HL-60/S4 treated with phorbol 12-myristate 13-acetate at 8.2 ng/mL for 4 days and 3 days (cell line): ENCODE data around the gene ATXN7L3.

Experiments used
- in situ Hi-C: fragments of 300-500 bp; cut with MboI; formaldehyde crosslinking; loops from 2 replicates; pipeline ENCODE4 v1.15.0; 2022; ENCODE audit warnings: low sequenced_read_pairs

ATXN7L3 gene

DNA sequence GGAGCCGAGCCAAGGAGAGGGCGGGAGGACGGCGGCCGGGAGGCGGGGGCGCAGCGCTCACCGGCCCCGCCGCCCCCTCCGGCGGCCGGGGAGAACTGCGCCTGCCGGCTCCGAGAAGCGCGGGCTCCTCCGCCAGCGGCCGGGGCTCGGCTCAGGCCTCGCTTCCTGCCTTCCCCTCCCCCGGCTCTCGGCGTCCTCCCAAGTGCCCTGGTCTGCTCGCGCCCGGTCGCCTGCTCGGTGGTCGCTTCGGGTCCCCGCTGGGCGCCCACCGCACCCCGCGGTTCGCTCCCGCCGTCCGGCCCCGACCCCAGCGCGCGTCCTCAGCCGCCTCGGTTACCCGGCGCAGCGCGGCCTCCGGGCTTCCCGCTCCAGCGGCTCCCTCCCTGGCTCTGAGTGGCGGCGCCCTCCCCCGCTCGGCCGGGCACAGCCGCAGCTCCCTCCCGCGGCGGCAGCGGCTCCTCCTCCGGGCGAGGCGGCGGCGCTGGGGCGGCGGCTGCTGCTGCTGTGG, 19.5 kb upstream of the ATXN7L3 start:
- in situ Hi-C loops = loop anchor here (25.0 kb wide), 1 partner anchor 293 kb away; the partner anchor contains the start of gene GPATCH8

DNA sequence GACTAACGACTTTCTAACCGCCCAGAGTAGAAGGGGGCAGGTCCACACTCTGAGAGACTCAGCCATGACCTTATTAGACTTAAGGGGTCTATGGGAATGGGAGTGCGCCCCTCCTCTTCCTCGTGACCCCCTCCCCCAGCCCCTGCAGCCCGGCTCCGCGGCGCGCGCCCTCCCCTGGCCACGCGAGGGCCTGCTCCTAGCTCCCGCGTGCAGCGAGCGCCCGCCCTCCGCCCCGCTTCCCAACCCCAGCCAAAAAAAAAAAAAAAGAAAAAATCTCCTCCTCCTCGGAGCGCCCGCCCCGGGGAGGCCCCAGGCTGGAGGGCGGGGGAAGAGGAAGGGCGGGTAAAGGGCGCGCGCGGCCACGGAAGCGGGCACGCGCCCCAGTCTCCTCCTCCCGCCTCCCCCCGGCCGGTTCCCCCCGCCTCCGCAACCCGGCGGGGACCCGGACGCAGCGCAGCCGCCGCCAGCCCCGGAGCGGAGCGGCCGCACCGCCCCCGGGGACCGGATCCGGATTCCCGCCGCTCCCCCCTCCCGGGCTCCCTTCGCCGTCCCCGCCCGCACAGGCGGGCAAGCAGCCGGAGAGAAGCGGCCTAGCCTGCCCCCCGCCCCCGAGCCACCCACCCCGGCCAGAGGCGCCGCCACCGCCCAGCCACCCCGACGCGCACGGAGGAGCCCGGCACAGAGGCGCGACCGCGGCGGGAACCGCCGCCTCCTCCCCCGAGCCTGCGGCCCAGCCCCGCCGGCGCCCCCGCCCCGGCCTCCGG, 18.8 kb upstream of the ATXN7L3 start:
- in situ Hi-C loops = loop anchor here (25.0 kb wide), 1 partner anchor 294 kb away; the partner anchor contains the start of gene GPATCH8

DNA sequence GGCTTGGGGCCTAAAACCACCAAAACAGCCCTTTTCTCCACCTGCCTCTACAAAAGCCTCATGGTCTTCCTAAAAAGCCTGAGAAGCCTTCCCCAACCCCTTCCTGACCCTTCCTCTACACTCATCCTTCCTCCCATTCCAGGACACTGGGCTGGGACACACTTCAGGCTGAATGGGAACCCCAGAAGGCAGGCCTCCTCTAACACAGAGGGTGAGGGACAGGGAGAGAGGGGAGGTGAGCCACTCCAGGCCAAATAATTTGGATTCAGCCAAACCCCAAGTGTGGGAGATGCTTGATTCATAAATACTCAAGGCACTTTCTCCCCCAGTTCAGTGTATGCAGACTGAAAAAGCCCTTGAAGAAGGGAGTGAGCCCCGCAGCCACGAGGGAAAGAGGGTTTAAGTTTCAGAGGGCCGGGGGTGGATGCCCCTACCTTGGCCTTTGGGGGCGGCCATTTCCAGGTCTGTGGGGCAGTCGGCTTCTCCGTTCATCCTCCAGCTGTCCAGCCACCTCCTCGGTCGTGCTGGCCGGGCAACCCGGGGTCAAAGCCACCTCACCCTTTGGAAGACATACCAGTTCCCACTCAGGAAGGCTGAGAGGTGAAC, 18.2 kb upstream of the ATXN7L3 start:
- in situ Hi-C loops = loop anchor here (25.0 kb wide), 1 partner anchor 294 kb away; the partner anchor contains the start of gene GPATCH8

DNA sequence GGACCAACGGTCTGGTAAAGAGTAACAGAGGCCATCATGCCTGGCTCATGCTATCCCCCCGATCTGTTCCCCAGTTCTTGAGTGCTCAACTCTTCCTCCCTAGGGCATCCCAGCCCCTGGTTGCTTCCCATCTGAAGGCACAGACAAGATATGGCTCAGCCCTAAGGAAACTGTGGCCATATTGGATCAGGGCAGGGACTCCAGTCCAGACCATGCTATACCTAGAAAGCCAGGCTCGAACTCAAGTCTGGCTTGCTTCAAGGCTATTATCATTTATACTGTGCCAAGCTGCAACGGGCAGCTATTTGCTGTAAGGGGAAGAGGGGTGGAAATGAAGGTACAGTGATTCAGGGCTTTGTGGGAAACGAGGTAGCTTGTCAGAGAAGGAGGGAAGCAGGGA, 17.0 kb upstream of the ATXN7L3 start:
- in situ Hi-C loops = loop anchor here (25.0 kb wide), 1 partner anchor 296 kb away; the partner anchor contains the start of gene GPATCH8

DNA sequence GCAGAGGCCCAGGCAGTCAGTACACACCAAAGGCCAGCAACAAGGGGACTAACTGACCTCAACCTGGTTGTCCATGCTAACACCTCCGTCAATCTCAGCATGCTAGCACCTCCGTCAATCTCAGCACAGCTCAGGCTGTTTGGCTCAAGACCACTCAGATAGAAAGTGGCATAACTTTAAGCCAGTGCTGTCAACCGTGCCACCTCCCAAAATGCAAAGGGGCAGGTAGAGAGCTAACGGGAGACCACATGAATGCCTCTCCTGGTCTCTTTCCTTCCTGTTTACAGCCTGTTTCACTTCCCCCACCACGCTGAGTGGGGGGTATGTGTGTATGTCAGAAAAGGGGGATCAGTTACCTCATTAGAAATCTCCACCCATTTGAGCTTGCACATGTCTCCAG, 16.5 kb upstream of the ATXN7L3 start:
- in situ Hi-C loops = loop anchor here (25.0 kb wide), 1 partner anchor 296 kb away; the partner anchor contains the start of gene GPATCH8

DNA sequence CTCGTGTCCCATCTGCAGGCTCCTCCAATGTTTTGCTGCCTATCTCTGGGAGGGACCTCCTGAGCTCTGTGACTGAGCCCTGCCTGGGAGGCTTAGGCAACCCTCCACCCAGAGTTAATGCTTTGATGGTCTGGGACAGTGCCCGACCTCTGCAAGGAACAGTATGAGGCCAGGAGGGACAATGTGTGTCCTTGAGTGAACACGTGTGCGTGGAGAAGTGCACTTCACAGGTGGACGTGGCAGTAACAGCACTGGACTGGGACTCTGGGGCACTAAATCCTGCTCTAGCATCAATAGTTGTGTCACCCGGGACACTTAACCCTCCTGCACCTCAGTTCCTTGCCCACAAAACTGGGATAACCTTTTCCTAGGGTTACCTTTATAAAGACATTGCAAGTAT, 15.2 kb upstream of the ATXN7L3 start:
- in situ Hi-C loops = loop anchor here (25.0 kb wide), 1 partner anchor 297 kb away; the partner anchor contains the start of gene GPATCH8

DNA sequence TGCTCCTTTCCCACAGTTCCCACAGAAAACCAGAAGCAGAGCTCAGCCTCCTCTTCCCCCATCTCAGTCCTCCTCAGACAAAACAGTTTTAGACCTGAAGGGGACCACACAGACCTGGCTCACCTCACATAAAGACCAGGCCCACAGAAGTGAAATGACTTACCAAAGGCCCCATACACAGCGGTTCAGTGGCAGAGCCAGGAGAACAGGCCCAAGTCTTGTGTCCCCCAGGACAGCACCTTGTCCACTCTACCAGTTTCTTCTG, 14.5 kb upstream of the ATXN7L3 start:
- in situ Hi-C loops = loop anchor here (25.0 kb wide), 1 partner anchor 298 kb away; the partner anchor contains the start of gene GPATCH8

DNA sequence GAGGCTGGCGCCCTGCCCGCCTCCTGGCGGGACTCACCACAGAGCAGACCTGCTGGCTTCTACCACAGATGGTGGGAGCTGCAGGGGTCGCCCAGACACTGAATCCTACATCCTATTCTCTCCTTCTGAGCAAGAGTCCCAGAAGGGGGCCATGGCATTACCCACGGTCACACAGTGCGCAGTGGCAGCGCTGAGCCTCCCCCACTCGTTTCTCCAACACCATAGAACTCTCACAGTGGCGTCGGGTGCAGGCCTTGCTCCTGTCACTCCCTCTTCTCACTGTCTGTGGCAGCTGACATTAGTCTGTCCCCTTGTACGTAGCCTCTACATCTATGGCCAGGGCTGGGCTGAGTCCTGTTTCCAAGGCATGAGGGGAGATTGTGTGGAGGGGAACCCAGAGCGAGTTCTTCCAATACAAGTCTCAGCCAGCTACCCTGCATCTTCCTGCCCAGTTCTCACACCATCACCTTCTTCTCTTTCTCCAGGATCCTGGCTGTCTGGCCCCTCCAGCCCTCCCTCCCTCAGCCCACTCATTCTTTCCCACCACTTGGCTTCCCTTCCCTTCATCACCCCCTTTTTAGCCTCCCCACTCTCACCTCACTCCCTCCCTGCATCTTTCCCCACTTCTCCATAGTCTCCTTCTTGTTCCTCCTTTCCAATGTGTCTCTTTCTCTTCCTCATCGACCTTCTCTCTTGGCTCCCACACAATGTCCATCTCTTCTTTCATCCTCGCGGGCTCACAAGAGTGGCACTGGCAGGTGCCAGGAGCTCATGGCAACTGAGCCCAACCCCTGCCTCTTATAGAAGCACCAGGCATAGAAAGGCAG, 13.9 kb upstream of the ATXN7L3 start:
- in situ Hi-C loops = loop anchor here (25.0 kb wide), 1 partner anchor 299 kb away; the partner anchor contains the start of gene GPATCH8

DNA sequence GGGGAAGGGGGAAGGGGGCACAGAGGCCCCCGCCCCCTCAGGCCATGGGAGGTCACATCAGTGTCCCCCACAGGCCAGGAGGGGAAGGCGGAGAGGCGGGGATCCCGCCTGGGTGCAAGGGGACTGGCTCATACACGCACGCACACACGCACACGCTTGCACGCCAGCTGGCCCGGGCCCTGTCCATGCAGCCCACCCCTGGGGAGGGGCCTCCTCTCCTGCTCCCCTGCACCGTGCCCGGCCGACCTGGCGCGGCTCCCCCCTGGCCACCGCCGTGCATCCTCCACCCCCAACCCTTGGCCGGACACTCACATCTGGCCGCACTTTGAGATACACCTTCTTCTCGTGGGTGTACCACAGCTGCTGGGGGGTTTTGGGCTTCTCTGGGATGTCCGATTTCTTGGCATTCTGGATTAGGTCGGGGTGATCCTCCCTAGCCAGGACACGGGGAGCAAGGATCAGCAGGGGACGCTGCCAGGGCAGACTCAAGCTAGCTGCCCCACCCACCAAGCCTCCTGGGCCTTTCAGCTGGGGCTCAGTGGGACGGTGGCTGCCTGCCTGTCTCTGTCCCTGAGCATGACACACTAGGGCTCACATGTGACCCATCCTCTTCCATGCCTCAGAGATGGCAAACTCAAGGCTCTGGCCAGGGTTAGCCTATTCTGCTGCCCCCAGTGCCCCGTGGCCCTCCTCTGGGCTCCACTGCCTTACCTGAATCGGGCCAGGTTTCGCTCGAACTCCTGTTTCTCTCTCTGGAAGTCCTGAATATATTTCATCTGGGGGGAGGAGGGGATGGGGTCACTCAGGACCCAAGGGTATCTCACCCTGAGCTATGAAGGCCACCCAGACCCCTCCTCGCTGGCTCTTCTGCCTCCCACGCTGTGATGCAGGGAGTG, 13.1 kb upstream of the ATXN7L3 start:
- in situ Hi-C loops = loop anchor here (25.0 kb wide), 1 partner anchor 300 kb away; the partner anchor contains the start of gene GPATCH8

DNA sequence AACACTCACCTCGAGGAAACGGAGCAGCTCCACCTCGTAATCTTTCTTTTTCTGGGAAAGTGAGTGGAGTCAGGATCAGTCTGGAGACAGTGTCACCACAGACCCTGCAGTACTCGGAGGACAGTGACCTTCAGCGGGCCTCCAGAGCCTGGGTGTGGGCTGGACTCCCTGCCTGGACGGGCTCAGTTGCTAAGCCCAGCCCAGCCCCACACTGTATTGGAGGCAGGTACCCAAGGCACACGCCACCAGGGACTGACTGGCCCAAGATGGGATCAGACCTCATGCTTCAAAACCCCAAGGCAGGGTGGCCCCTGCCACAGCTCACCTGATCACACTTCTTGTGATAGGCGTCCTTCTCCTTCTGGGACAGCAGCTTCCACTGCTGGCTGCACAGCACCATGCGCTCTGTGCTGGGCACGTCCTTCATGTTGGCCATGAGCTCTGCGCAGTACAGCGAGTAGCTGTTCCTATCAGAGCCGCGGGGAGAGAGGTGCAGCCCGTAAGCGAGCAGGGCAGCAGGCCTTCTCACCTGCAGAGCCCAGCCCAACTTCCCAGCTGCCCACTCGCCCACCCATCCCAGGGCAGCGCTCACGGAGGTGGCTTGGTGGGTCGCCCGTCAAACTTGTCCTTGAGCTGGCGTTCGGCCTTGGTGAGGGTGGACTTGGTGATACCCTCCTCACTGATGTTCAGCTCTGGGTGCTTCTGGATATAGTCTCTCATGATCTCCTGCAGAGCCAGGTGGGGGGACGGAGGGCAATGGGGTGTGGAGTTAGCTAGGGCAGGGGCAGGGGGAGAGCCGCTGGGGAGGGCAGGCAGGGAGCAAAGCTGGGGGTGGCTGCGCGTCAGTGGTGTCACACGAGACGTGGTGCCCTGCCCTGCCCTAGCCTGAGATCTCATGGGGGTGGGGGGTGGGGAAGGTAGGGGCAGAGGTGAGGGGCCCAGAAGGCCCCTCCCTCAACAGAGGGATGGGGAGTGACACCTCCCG, 11.9 kb upstream of the ATXN7L3 start:
- in situ Hi-C loops = loop anchor here (25.0 kb wide), 1 partner anchor 301 kb away; the partner anchor contains the start of gene GPATCH8

DNA sequence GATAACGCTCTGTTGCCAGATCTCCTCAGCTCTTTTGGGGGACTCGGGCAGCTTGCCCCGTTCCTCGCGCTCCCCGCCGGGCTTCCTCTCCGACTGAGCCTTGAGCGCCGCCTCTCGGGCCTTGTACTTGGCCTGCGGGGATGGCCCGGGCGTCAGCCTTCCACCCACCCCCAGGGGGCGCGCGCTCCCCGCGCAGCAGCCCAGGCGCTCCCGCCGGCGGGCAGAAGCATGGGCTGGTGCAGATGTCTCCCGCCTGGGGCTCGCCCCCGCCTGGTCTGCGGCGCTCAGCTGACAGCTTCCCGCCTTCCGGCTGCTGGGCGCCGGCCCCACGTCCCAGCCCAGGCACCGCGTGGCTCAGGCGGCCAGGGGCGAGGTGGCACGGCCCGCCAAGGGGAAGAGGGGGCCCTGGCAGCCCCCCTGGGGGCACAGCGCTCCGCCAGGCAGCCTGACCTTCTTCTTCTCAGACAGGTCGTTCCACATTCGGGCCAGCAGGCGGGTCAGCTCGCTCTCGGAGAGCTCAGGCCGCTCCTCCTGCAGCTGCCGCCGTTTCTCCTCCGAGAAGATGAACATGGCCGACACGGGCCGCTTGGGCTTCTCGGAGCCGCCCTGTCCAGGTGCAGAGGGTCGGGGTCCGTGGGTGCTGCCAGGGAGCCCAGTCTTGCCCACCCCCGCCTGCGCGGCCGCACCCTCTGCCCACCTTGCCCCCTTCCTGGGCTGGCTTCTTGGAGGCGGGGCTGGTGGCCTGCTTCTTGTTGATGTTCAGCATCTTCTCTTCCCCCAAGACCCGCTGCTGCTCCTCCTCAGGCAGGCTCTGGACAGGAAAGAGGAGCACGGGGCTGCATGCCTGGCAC, 10.9 kb upstream of the ATXN7L3 start:
- in situ Hi-C loops = loop anchor here (25.0 kb wide), 1 partner anchor 302 kb away; the partner anchor contains the start of gene GPATCH8

DNA sequence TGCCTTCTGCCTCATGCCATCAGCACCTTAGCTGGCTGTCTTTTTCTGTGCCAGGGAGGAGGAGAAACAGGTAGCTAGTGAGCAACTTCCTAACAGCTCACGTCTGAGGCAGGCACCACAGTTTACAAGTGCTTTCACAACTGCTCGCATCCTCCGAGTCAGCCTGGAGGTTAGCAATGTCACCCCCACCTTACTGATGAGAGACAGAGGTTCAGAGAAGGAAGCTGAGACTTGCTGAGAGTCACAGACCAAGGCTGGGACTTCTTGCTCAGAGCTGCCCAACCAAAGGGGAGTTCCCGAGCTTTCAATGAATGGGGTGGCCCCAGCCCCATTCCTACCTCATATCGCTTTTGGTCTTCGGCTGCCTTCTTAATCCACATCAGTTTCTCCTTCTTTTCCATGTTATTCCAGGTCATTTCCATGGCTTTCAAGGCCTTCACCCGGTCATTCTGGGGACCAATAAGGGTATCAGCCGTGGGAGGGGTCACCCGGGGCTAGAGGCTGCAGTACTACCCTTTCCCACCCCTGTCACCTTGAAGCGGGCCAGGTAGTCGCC, 10.2 kb upstream of the ATXN7L3 start:
- in situ Hi-C loops = loop anchor here (25.0 kb wide), 1 partner anchor 302 kb away; the partner anchor contains the start of gene GPATCH8

DNA sequence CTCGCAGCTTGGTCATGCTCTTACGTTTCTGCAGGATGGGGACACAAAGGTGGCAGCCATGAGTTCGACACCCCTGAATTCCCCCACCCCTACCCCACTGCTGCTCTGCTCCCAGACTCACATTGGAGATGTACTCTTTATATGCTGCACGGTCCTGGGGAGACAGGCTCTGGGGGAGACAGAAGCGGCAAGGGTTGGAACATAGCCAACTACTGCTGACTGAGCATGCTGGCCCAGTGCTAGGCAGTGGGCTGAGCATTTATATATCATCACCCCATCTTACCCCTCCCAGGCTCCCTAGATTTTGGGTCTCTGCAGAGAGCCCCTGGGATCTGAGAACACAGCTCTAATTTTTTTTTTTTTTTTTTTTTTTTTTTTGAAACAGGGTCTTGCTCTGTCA, 8.1 kb upstream of the ATXN7L3 start:
- in situ Hi-C loops = loop anchor here (25.0 kb wide), 1 partner anchor 305 kb away; the partner anchor contains the start of gene GPATCH8

DNA sequence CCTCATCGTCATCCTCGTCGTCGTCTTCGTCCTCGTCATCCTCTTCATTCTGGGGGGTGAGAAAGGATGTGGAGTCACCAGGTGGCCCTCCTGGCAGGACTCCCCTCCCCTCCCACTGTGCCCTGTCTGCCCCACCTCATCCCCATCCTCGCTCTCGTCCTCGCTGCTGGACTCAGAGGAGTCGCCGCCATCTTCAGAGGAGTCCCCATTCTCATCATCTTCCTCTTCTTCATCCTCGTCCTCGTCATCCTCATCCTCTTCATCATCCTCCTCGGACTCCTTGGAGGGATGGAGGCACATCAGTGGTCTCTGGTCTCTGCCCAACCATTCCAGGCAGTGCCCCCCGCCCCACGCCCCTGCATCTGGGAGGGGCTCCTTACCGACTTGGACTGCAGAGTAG, 7.6 kb upstream of the ATXN7L3 start:
- in situ Hi-C loops = loop anchor here (25.0 kb wide), 1 partner anchor 305 kb away; the partner anchor contains the start of gene GPATCH8

DNA sequence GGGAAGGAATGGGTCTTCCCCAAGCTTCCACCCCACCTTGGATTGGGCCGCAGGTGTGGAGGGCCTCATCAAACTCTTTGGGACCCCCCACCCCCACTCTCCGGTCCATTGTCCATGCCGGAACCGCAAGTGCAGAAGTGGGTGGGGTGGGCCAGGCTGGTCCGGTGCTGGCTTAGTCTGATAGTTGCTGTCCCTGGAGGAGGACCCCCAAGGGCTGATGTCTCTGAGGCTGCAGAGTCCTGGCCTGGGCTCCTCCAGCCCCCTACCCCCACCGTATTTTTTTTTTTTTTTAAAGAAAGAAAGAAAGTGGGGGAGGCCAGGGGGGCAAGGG, 7.1 kb upstream of the ATXN7L3 start:
- in situ Hi-C loops = loop anchor here (25.0 kb wide), 1 partner anchor 306 kb away; the partner anchor contains the start of gene GPATCH8

DNA sequence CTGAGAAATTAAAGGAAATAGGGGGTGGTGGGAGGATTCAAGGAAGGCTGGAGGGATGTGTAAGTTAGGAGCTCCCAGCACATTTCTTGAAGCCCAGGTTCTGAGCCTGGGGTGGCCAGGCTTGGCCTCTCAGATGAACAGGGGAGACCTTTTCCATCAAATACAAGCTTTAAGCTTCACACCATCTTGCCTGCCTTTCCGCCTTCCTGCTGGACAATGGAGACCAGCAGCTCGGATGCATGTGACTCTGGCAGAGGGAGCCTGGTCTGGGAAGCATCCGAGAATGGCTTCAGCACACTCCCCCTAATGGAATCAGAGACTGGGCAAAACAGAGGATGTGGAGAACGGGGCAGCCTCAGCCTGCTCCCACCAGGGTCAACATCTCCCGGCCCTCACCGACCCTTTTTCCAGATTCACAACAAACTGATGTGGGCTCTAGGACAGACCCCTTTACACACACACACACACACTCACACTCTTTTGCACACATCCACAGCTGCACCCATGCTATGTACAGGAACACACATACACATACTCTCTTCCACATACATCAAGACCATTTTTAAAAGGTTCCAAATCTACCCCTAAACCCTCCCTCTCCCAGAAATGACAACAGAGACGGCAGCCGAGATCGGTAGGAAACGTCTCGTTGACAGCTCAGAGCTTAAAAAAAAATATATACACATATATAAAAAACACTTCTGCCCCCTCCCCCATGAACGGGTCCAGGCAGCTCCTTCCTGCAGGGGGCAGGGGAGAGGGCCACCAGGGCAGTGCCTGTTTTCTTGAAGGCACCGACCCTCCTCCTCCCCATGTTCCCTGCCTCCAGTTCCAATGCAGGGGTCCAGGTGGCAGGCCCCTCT, 6.5 kb upstream of the ATXN7L3 start:
- in situ Hi-C loops = loop anchor here (25.0 kb wide), 1 partner anchor 306 kb away; the partner anchor contains the start of gene GPATCH8
